CD4-positive, alpha-beta T cell treated with Interleukin-6 for 4 hours (primary cell): Measurements from ENCODE around the gene KCNQ2.

Experiments used
- DNase-seq: peaks from one replicate; pipeline ENCODE4 v3.0.0-alpha.2; 2020; ENCODE audit warnings: mixed read lengths

Gene KCNQ2

GRCh38 chr20:63400486-63401210, 71.8 kb downstream of the KCNQ2 start:
- no peak for DNase-seq

GRCh38 chr20:63399596-63400375, 72.7 kb downstream of the KCNQ2 start:
- no peak for DNase-seq

GRCh38 chr20:63398744-63399514, 73.5 kb downstream of the KCNQ2 start:
- DNase-seq = no peak

GRCh38 chr20:63397946-63398450, 74.5 kb downstream of the KCNQ2 start:
- DNase-seq = no peak

- DNase-seq = no peak
These were observed 75.2 kb downstream of the KCNQ2 start for GRCh38 chr20:63397155-63397843.

GRCh38 chr20:63396300-63396699, 76.2 kb downstream of the KCNQ2 start:
- DNase-seq = no peak

- DNase-seq = no peak
These were observed 76.7 kb downstream of the KCNQ2 start for GRCh38 chr20:63395723-63396122.

- DNase-seq = no peak
These were observed 77.5 kb downstream of the KCNQ2 start for GRCh38 chr20:63394920-63395455.

GRCh38 chr20:63394069-63394919, 78.2 kb downstream of the KCNQ2 start:
- DNase-seq = no peak

GRCh38 chr20:63393566-63393965, 78.9 kb downstream of the KCNQ2 start:
- DNase-seq = no peak

GRCh38 chr20:63392465-63393365, 79.7 kb downstream of the KCNQ2 start:
- no peak for DNase-seq

- DNase-seq = no peak
These were observed 84.5 kb downstream of the KCNQ2 start for GRCh38 chr20:63387917-63388316.

- DNase-seq = no peak
These were observed 85.1 kb downstream of the KCNQ2 start for GRCh38 chr20:63387393-63387792.

GRCh38 chr20:63386491-63386890, 86.0 kb downstream of the KCNQ2 start:
- no peak for DNase-seq

- DNase-seq = no peak
These were observed 86.6 kb downstream of the KCNQ2 start for GRCh38 chr20:63385819-63386218.

GRCh38 chr20:63384336-63384735, 88.1 kb downstream of the KCNQ2 start:
- no peak for DNase-seq

GRCh38 chr20:63383556-63383955, 88.9 kb downstream of the KCNQ2 start:
- no peak for DNase-seq

GRCh38 chr20:63382551-63383300, 89.7 kb downstream of the KCNQ2 start:
- DNase-seq = no peak

GRCh38 chr20:63381781-63382431, 90.5 kb downstream of the KCNQ2 start:
- DNase-seq = peak; percentile 42
